Thoracic aorta (tissue), 2 donors: Measurements from ENCODE around the gene CDKL5. TPM values are rescaled to one million over a fixed set of nuclear protein-coding genes. Genes with fewer than 3 reads are reported as not detected.

Source experiments
- ATAC-seq: fragments of 150-250 bp; one replicate; pipeline ENCODE4 v1.8.0; 2017; ENCODE audit warnings: low read depth; ENCODE audit not compliant: insufficient number of reproducible peaks, low FRiP score
- DNase-seq: peaks from one replicate; pipeline ENCODE4 v3.0.0-alpha.2; 2020; ENCODE audit warnings: low spot score
- H3K27ac ChIP-seq, 2 donors: fragments of 200-600 bp; sonication (generic); 1 replicate in 1 of 2; 2 replicates in 1 of 2; pipeline ENCODE4 v1.5.1; 2016; ENCODE audit warnings: mild to moderate bottlenecking in 2 of 2, moderate library complexity in 2 of 2
- H3K27me3 ChIP-seq: fragments of 200-600 bp; sonication (generic); replicated peaks from 2 replicates; pipeline ENCODE4 v1.6.0; 2016; ENCODE audit warnings: mild to moderate bottlenecking; ENCODE audit not compliant: insufficient read depth
- H3K36me3 ChIP-seq: fragments of 200-600 bp; sonication (generic); one replicate; pipeline ENCODE4 v1.5.1; 2016
- H3K4me1 ChIP-seq, 2 donors: fragments of 200-600 bp; sonication (generic); 1 replicate in 1 of 2; 2 replicates in 1 of 2; pipeline versions ENCODE4 v1.5.1 to v1.6.0; 2016; ENCODE audit warnings: low read depth in 2 of 2, mild to moderate bottlenecking in 1 of 2; ENCODE audit not compliant: control insufficient read depth in 1 of 2
- H3K4me3 ChIP-seq: fragments of 200-600 bp; sonication (generic); 2 replicates; pipeline ENCODE4 v1.5.1; 2016; ENCODE audit warnings: mild to moderate bottlenecking
- H3K9me3 ChIP-seq: fragments of 200-600 bp; sonication (generic); 2 replicates; pipeline ENCODE4 v1.5.1; 2016
- total RNA-seq, 2 donors: library from RNA; depleted of rRNA; stranded (reverse); fragments of >200 nt; gene quantifications; one replicate each; pipeline versions ENCODE4 v1.1.0 to v1.2.3, GENCODE V29; 2016
- TF ChIP-seq, protein P1 (sequence below): fragments of 200-600 bp; sonication (generic); IDR thresholded peaks from one replicate; pipeline ENCODE4 v1.5.1; 2019; ENCODE audit warnings: antibody characterized with exemption

Gene CDKL5
- total RNA-seq, 2 donors from 2014 or later = 13.5 to 17.2 TPM

DNA sequence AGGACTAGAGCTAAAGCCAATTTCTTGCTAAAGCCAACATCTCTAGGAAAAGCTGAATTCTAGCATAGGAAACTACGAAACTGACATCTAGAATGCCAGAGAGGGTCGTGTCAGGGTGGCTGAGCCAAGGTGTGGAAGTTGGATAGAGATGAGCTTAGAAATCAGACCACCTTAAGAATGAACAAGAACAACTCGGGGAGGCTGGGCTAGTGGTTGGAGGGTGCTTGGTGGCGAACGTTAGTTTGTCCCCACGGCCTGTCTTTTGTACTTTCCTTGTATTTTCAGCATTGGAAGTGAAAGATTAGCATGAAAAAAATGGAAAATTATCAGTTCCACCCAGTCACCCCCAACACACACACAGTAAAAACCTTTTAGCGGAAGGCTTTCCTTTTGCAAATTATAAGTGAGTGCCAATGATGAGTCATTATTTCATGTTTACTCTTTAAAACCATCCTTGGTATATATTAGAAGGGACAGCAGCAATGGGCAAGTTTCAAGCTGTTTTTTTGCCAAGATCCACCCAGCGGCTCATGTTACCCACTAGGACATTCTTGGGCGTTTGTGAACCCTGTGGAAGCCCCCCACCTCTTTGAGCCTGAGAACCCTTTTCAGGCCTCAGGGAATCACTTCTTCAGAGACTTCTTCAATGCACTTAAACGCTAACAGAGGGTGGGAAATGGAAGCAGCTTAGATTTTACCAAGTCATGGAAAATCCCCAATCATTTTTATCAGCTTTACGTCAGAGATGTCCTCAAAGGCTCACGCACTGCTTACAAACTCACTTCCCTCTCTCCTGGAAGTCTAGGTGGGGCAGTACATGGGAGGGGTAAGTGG lies 277.2 kb downstream of the CDKL5 start:
- Histone ChIP-seq H3K27ac (no peak overlapping the region), H3K9me3 (no peaks in the 10 kb centered on the region), H3K4me1 (peaks cover 0 to 8% of the 10 kb centered on the region in 2 donors), H3K4me3 (no peak overlapping the region), H3K36me3 (no peaks in the 10 kb centered on the region), H3K27me3 (no peaks in the 10 kb centered on the region)
- DNase-seq (no peak), ATAC-seq (no peak)
- TF ChIP-seq, protein P1, sequence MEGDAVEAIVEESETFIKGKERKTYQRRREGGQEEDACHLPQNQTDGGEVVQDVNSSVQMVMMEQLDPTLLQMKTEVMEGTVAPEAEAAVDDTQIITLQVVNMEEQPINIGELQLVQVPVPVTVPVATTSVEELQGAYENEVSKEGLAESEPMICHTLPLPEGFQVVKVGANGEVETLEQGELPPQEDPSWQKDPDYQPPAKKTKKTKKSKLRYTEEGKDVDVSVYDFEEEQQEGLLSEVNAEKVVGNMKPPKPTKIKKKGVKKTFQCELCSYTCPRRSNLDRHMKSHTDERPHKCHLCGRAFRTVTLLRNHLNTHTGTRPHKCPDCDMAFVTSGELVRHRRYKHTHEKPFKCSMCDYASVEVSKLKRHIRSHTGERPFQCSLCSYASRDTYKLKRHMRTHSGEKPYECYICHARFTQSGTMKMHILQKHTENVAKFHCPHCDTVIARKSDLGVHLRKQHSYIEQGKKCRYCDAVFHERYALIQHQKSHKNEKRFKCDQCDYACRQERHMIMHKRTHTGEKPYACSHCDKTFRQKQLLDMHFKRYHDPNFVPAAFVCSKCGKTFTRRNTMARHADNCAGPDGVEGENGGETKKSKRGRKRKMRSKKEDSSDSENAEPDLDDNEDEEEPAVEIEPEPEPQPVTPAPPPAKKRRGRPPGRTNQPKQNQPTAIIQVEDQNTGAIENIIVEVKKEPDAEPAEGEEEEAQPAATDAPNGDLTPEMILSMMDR = no peak

Other genes with a start within 250 kb of the CDKL5 start
- gene BEND2, start 204.7 kb upstream of the CDKL5 start, total RNA-seq = not detected
- gene SCML2, start 70.9 kb upstream of the CDKL5 start, total RNA-seq = 1 to 10 TPM in 1 of 2 donors, under 1 TPM in 1; 0.81 to 2.0 TPM
- gene RS1, start 246.5 kb downstream of the CDKL5 start, total RNA-seq = not detected